K562 (cell line): ENCODE data around the gene CIB1. TPM values are rescaled to one million over a fixed set of nuclear protein-coding genes. Genes with fewer than 3 reads are reported as not detected.

Experiments used
- ADNP ChIP-seq: fragments of 200-800 bp; sonication (Bioruptor generic); IDR thresholded peaks from 2 replicates; pipeline ENCODE4 v1.6.1; 2016; ENCODE audit warnings: missing genetic modification characterization, missing compliant biosample characterization
- BRD4 ChIP-seq: fragments of 200-600 bp; sonication (generic); IDR thresholded peaks from 2 replicates; pipeline ENCODE4 v1.6.1; 2017; ENCODE audit warnings: inconsistent platforms
- CBFA2T2 ChIP-seq: fragments of 450-650 bp; conservative IDR thresholded peaks from 2 replicates; pipeline ENCODE4 v1.6.1; 2017; ENCODE audit warnings: mild to moderate bottlenecking
- CHD2 ChIP-seq: IDR thresholded peaks from 2 replicates; pipeline ENCODE4 v1.6.1; 2011; ENCODE audit warnings: low read depth, low read length
- CTCFL ChIP-seq: IDR thresholded peaks from 2 replicates; pipeline ENCODE4 v1.6.1; 2011; ENCODE audit warnings: borderline replicate concordance, low read depth, mild to moderate bottlenecking, moderate library complexity, low read length; ENCODE audit not compliant: insufficient read depth, poor library complexity, severe bottlenecking
- CXXC5 ChIP-seq: fragments of 250-450 bp; sonication (Bioruptor Pico); IDR thresholded peaks from 2 replicates; pipeline ENCODE4 v1.8.0; 2022; ENCODE audit warnings: inconsistent platforms, mild to moderate bottlenecking, moderate library complexity
- DMBX1 ChIP-seq: fragments of 250-450 bp; sonication (Bioruptor Pico); IDR thresholded peaks from 2 replicates; pipeline ENCODE4 v1.8.0; 2022; ENCODE audit warnings: inconsistent platforms, mild to moderate bottlenecking, moderate library complexity, borderline replicate concordance
- GATA2 ChIP-seq: sonication (generic); formaldehyde crosslinking; IDR thresholded peaks from 2 replicates; pipeline ENCODE4 v1.4.0; 2020; ENCODE audit warnings: mild to moderate bottlenecking, missing genetic modification reagents
- HDAC2 ChIP-seq: fragments of 450-650 bp; IDR thresholded peaks from 2 replicates; pipeline ENCODE4 v1.6.1; 2016; ENCODE audit warnings: mild to moderate bottlenecking
- JUNB ChIP-seq: fragments of 450-650 bp; formaldehyde crosslinking; conservative IDR thresholded peaks from 2 replicates; pipeline ENCODE4 v1.4.0; 2020; ENCODE audit warnings: mild to moderate bottlenecking
- KLF16 ChIP-seq: IDR thresholded peaks from 2 replicates; pipeline ENCODE4 v1.6.1; 2016; ENCODE audit warnings: antibody characterized with exemption
- MECOM ChIP-seq: fragments of 250-450 bp; sonication (Bioruptor Pico); IDR thresholded peaks from 2 replicates; pipeline ENCODE4 v1.8.0; 2022; ENCODE audit warnings: inconsistent platforms
- MEF2D ChIP-seq: conservative IDR thresholded peaks from 2 replicates; pipeline ENCODE4 v1.6.1; 2016; ENCODE audit warnings: low read depth, missing genetic modification characterization, missing compliant biosample characterization
- MYNN ChIP-seq, 2 experiments: sonication (generic); formaldehyde crosslinking in 1 of 2; IDR thresholded peaks; 2 replicates each; pipeline versions ENCODE4 v1.5.0 to v1.6.1; 2016 to 2020; ENCODE audit warnings: antibody characterized with exemption in 1 of 2, missing genetic modification reagents in 1 of 2
- NFXL1 ChIP-seq: fragments of 450-650 bp; formaldehyde crosslinking; IDR thresholded peaks from 2 replicates; pipeline ENCODE4 v1.4.0; 2021; ENCODE audit warnings: mild to moderate bottlenecking
- NR2C1 ChIP-seq, 2 experiments: fragments of 450-650 bp; IDR thresholded peaks; 2 replicates each; pipeline ENCODE4 v1.6.1; 2017; ENCODE audit warnings: mild to moderate bottlenecking in 2 of 2, antibody characterized with exemption in 1 of 2, inconsistent platforms in 1 of 2, missing compliant biosample characterization in 1 of 2, missing genetic modification characterization in 1 of 2
- NR4A1 ChIP-seq, 2 experiments: fragments of 250-450 bp in 1 of 2; fragments of 450-650 bp in 1 of 2; sonication (Bioruptor Pico) in 1 of 2; IDR thresholded peaks; 2 replicates each; pipeline versions ENCODE4 v1.4.0 to v1.6.1; 2016 to 2020; ENCODE audit warnings: mild to moderate bottlenecking in 2 of 2, missing compliant biosample characterization in 1 of 2, missing genetic modification characterization in 1 of 2, moderate library complexity in 1 of 2
- PTRF ChIP-seq: fragments of 450-650 bp; IDR thresholded peaks from 2 replicates; pipeline ENCODE4 v1.6.1; 2016; ENCODE audit warnings: mild to moderate bottlenecking, missing genetic modification characterization, missing compliant biosample characterization
- RB1 ChIP-seq: fragments of 450-650 bp; IDR thresholded peaks from 2 replicates; pipeline ENCODE4 v1.6.1; 2017; ENCODE audit warnings: low read depth, mild to moderate bottlenecking
- RBBP5 ChIP-seq: fragments of 200-600 bp; sonication (generic); IDR thresholded peaks from 2 replicates; pipeline ENCODE4 v1.6.1; 2012; ENCODE audit warnings: borderline replicate concordance, mild to moderate bottlenecking, low read length, control low read depth, inconsistent platforms; ENCODE audit not compliant: insufficient read depth, poor library complexity, severe bottlenecking
- RBFOX2 ChIP-seq: fragments of 200-400 bp; formaldehyde crosslinking; IDR thresholded peaks from 2 replicates; pipeline ENCODE4 v1.6.1; 2017; ENCODE audit warnings: low read depth, mild to moderate bottlenecking, low read length, moderate library complexity
- RUNX1 ChIP-seq: sonication (generic); IDR thresholded peaks from 2 replicates; pipeline ENCODE4 v1.6.1; 2016; ENCODE audit warnings: antibody characterized with exemption, low read depth
- SMARCE1 ChIP-seq: fragments of 450-650 bp; IDR thresholded peaks from 2 replicates; pipeline ENCODE4 v1.7.1; 2016; ENCODE audit warnings: mild to moderate bottlenecking
- STAT5A ChIP-seq: IDR thresholded peaks from 2 replicates; pipeline ENCODE4 v1.6.1; 2012; ENCODE audit warnings: low read length, inconsistent platforms, borderline replicate concordance
- SUPT5H ChIP-seq: fragments of 450-650 bp; IDR thresholded peaks from 2 replicates; pipeline ENCODE4 v1.6.1; 2016
- TCF7L2 ChIP-seq: fragments of 150-350 bp; IDR thresholded peaks from 2 replicates; pipeline ENCODE4 v1.6.1; 2016; ENCODE audit warnings: low read depth, mild to moderate bottlenecking, low read length, moderate library complexity
- TRIM28 ChIP-seq: fragments of 450-650 bp; IDR thresholded peaks from 2 replicates; pipeline ENCODE4 v1.6.1; 2017
- ZNF24 ChIP-seq: fragments of 450-650 bp; IDR thresholded peaks from 2 replicates; pipeline ENCODE4 v1.6.1; 2016
- ZNF766 ChIP-seq: fragments of 200-800 bp; sonication (Bioruptor generic); conservative IDR thresholded peaks from 2 replicates; pipeline ENCODE4 v1.6.1; 2016; ENCODE audit warnings: missing genetic modification characterization, missing compliant biosample characterization
- ZNF780A ChIP-seq: fragments of 250-450 bp; sonication (Bioruptor Pico); IDR thresholded peaks from 2 replicates; pipeline ENCODE4 v1.5.0; 2021; ENCODE audit warnings: mild to moderate bottlenecking
- polyA plus RNA-seq, 8 experiments: library from polyadenylated mRNA; depleted of rRNA in 4 of 8; stranded (reverse) in 5 of 8; unstranded in 3 of 8; fragments of >200 nt; fragmentation: Nextera tagmentation in 2 of 8; fragmentation: Illumina TruSeq in 1 of 8; extraction: Ambion mirVana in 2 of 8; extraction: Trizol in 1 of 8; gene quantifications; 2 replicates each; pipeline versions ENCODE4 v1.2.1 to v1.2.3, GENCODE V29; 2011 to 2014; ENCODE audit warnings: inconsistent platforms in 1 of 8, missing spikeins in 1 of 8
- total RNA-seq, 7 experiments: library from RNA; depleted of rRNA in 6 of 7; stranded (reverse); fragments of >200 nt in 6 of 7; fragmentation: Illumina TruSeq in 2 of 7; extraction: Trizol in 2 of 7; gene quantifications; 2 replicates each; pipeline versions ENCODE4 v1.2.1 to v1.2.3, GENCODE V29; 2011 to 2021; ENCODE audit warnings: low replicate concordance in 1 of 7

Gene CIB1
- total and polyA plus RNA-seq, 9 of the 15 experiments (the other 6 are each of a cell fraction or from before 2014, with no cell fraction given) = 14.9 to 136 (median 64.5) TPM

GRCh38 chr15:90184119-90184785 lies 49.5 kb downstream of the CIB1 start (continued):
- no peak; the same call in 1 of the 2 replicates for TF ChIP-seq NR2C1 (IDR thresholded peaks at IDR 0.05)
- TF ChIP-seq NR2C1 (tag; IDR thresholded peaks at IDR 0.05) = 0 out of 2 replicates have a peak, but pooled peaks have one; percentile 18
- no peak for TF ChIP-seq RUNX1
- peak; percentile 93 for TF ChIP-seq MEF2D (tag)
- TF ChIP-seq GATA2 (CRISPR knock-in tag) = peak; percentile 67
- 0 out of 2 replicates have a peak, but pooled peaks have one; percentile 13 for TF ChIP-seq DMBX1 (CRISPR knock-in tag)
- TF ChIP-seq SMARCE1 = peak; percentile 56
- TF ChIP-seq PTRF (tag) = no peak
- TF ChIP-seq RB1 = no peak; the same call in 1 of the 2 replicates
- TF ChIP-seq CTCFL = peak; percentile 71
- TF ChIP-seq KLF16 = peak; percentile 35; the same call in 1 of the 2 replicates
- TF ChIP-seq ZNF780A (CRISPR knock-in tag) = no peak
- TF ChIP-seq NFXL1 (CRISPR knock-in tag) = no peak
- peak; percentile 97 for TF ChIP-seq ADNP
- TF ChIP-seq TCF7L2 = no peak
- TF ChIP-seq STAT5A = peak; percentile 66; the same call in 1 of the 2 replicates
- peak; percentile 89 for TF ChIP-seq CXXC5 (CRISPR knock-in tag)
- TF ChIP-seq MYNN (IDR thresholded peaks at IDR 0.05) = peak; percentile 34; the same call in 1 of the 2 replicates
- TF ChIP-seq MYNN (CRISPR knock-in tag; IDR thresholded peaks at IDR 0.05) = no peak
- no peak for TF ChIP-seq NR4A1 (CRISPR knock-in tag; IDR thresholded peaks at IDR 0.05)
- TF ChIP-seq NR4A1 (tag; IDR thresholded peaks at IDR 0.05) = no peak
- TF ChIP-seq TRIM28 = 0 out of 2 replicates have a peak, but pooled peaks have one; percentile 49
- TF ChIP-seq ZNF24 = 0 out of 2 replicates have a peak, but pooled peaks have one; percentile 57
- TF ChIP-seq RBFOX2 = peak; percentile 80
- TF ChIP-seq JUNB (CRISPR knock-in tag) = no peak
- TF ChIP-seq HDAC2 = peak; percentile 99
- peak; percentile 61; the same call in 1 of the 2 replicates for TF ChIP-seq ZNF766
- TF ChIP-seq CBFA2T2 = peak; percentile 31; the same call in 1 of the 2 replicates
- TF ChIP-seq MECOM (CRISPR knock-in tag) = peak; percentile 71; the same call in 1 of the 2 replicates
- TF ChIP-seq RBBP5 = peak; percentile 61
- peak; percentile 78; the same call in 1 of the 2 replicates for TF ChIP-seq BRD4
- peak; percentile 75 for TF ChIP-seq SUPT5H
- TF ChIP-seq CHD2 = 0 out of 2 replicates have a peak, but pooled peaks have one; percentile 2
